Thyroid gland (tissue), 4 donors: ENCODE data around the gene CSNK2A3.

Experiments
- CTCF ChIP-seq, 6 experiments: fragments of 200-600 bp in 3 of 6; fragments of 450-650 bp in 3 of 6; sonication (generic) in 3 of 6; IDR thresholded peaks; one replicate each; pipeline ENCODE4 v1.5.1; 2016 to 2019; ENCODE audit warnings: antibody characterized with exemption in 6 of 6, mild to moderate bottlenecking in 2 of 6, inconsistent platforms in 1 of 6, moderate library complexity in 1 of 6
- POLR2A ChIP-seq, 2 donors: fragments of 450-650 bp; IDR thresholded peaks; one replicate each; pipeline ENCODE4 v1.6.1; 2017; ENCODE audit warnings: antibody characterized with exemption in 2 of 2, mild to moderate bottlenecking in 2 of 2, moderate library complexity in 1 of 2

GRCh38 chr11:11380340-11380739 is 27.3 kb upstream of the CSNK2A3 start:
- TF ChIP-seq CTCF (IDR thresholded peaks at IDR 0.05) (no peak), POLR2A (IDR thresholded peaks at IDR 0.05) (no peak)
